Measurements from ENCODE around the gene SLC24A1.

GRCh38 chr15:65599677-65600076 is 22.1 kb upstream of the SLC24A1 start:
- TF ChIP-seq CTCF (IDR thresholded peaks at IDR 0.05) (no peak), POLR2A (IDR thresholded peaks at IDR 0.05) (no peak)
